GM23338 (cell line): ENCODE measurements around the gene ATXN7L1. TPM values are rescaled to one million over a fixed set of nuclear protein-coding genes. Genes with fewer than 3 reads are reported as not detected.

Experiments
- ATAC-seq: fragments of 200-7000 bp; cut with Tn5 transposase; 3 replicates; pipeline ENCODE4 v1.9.1; 2020
- DNase-seq: peaks from one replicate; pipeline ENCODE4 v3.0.0-alpha.2; 2015; ENCODE audit warnings: low spot score
- H2AFZ ChIP-seq: fragments of 200-600 bp; sonication (generic); 2 replicates; pipeline ENCODE4 v1.8.0; 2016; ENCODE audit warnings: antibody characterized with exemption, mild to moderate bottlenecking, moderate library complexity
- H3F3A ChIP-seq: fragments of 200-600 bp; sonication (generic); replicated peaks from 2 replicates; pipeline ENCODE4 v1.8.0; 2017; ENCODE audit warnings: antibody characterized with exemption, mixed run types, low read depth
- H3K27ac ChIP-seq: fragments of 200-600 bp; sonication (generic); 2 replicates; pipeline ENCODE4 v1.6.1; 2016; ENCODE audit warnings: low read depth
- H3K27me3 ChIP-seq: fragments of 200-600 bp; sonication (generic); 2 replicates; pipeline ENCODE4 v1.8.0; 2016; ENCODE audit warnings: mild to moderate bottlenecking, mixed run types, moderate library complexity; ENCODE audit not compliant: insufficient read depth
- H3K36me3 ChIP-seq: fragments of 200-600 bp; sonication (generic); 2 replicates; pipeline ENCODE4 v1.8.0; 2016; ENCODE audit warnings: mild to moderate bottlenecking; ENCODE audit not compliant: insufficient read depth
- H3K4me1 ChIP-seq: fragments of 200-600 bp; sonication (generic); 2 replicates; pipeline ENCODE4 v1.8.0; 2016; ENCODE audit warnings: mild to moderate bottlenecking, moderate library complexity; ENCODE audit not compliant: insufficient read depth
- H3K4me2 ChIP-seq: fragments of 200-600 bp; sonication (generic); 2 replicates; pipeline ENCODE4 v1.7.1; 2017; ENCODE audit warnings: mixed run types
- H3K4me3 ChIP-seq: fragments of 200-600 bp; sonication (generic); 2 replicates; pipeline ENCODE4 v1.6.1; 2016; ENCODE audit warnings: mixed run types
- H3K79me2 ChIP-seq: fragments of 200-600 bp; sonication (generic); replicated peaks from 2 replicates; pipeline ENCODE4 v1.8.0; 2017; ENCODE audit warnings: mild to moderate bottlenecking; ENCODE audit not compliant: insufficient read depth
- H3K9me2 ChIP-seq: fragments of 200-600 bp; sonication (generic); 2 replicates; pipeline ENCODE4 v1.8.0; 2017; ENCODE audit not compliant: insufficient read depth
- H4K20me1 ChIP-seq: fragments of 200-600 bp; sonication (generic); replicated peaks from 2 replicates; pipeline ENCODE4 v1.8.0; 2017; ENCODE audit warnings: mild to moderate bottlenecking; ENCODE audit not compliant: insufficient read depth
- H3K27ac Mint-ChIP-seq: 2 replicates; pipeline ENCODE4 v1.8.0; 2020; ENCODE audit warnings: inconsistent platforms, mild to moderate bottlenecking, moderate library complexity, mixed read lengths
- H3K27me3 Mint-ChIP-seq: 3 replicates; pipeline ENCODE4 v1.8.0; 2022; ENCODE audit warnings: low read depth, mild to moderate bottlenecking, moderate library complexity, mixed read lengths, inconsistent platforms; ENCODE audit not compliant: insufficient read depth, poor library complexity
- H3K36me3 Mint-ChIP-seq: 3 replicates; pipeline ENCODE4 v1.8.0; 2021; ENCODE audit warnings: low read depth, mild to moderate bottlenecking, inconsistent platforms, moderate library complexity, mixed read lengths
- H3K4me1 Mint-ChIP-seq: 3 replicates; pipeline ENCODE4 v1.8.0; 2020; ENCODE audit warnings: mild to moderate bottlenecking, inconsistent platforms, mixed read lengths
- H3K4me3 Mint-ChIP-seq: 3 replicates; pipeline ENCODE4 v1.8.0; 2021; ENCODE audit warnings: moderate library complexity, mild to moderate bottlenecking, inconsistent platforms, mixed read lengths
- H3K9me3 Mint-ChIP-seq: 3 replicates; pipeline ENCODE4 v1.8.0; 2020; ENCODE audit warnings: moderate library complexity, mild to moderate bottlenecking, inconsistent platforms, mixed read lengths
- CREB1 ChIP-seq: fragments of 250-450 bp; sonication (Bioruptor Pico); IDR thresholded peaks from 2 replicates; pipeline ENCODE4 v1.5.0; 2020; ENCODE audit warnings: low read depth, mild to moderate bottlenecking, moderate library complexity
- ETS1 ChIP-seq: IDR thresholded peaks from 2 replicates; pipeline ENCODE4 v1.6.1; 2016; ENCODE audit warnings: antibody characterized with exemption
- EZH2 ChIP-seq: fragments of 200-600 bp; sonication (generic); IDR thresholded peaks from one replicate; pipeline ENCODE4 v1.8.0; 2017; ENCODE audit warnings: antibody characterized with exemption, mild to moderate bottlenecking, low read depth; ENCODE audit not compliant: unreplicated experiment
- EZH2phosphoT487 ChIP-seq: fragments of 200-600 bp; sonication (generic); IDR thresholded peaks from one replicate; pipeline ENCODE4 v1.8.1; 2018; ENCODE audit warnings: antibody characterized with exemption; ENCODE audit not compliant: unreplicated experiment
- JUNB ChIP-seq: IDR thresholded peaks from one replicate; pipeline ENCODE4 v1.6.1; 2016; ENCODE audit warnings: antibody characterized with exemption; ENCODE audit not compliant: unreplicated experiment
- NANOG ChIP-seq: IDR thresholded peaks from 2 replicates; pipeline ENCODE4 v1.6.1; 2016; ENCODE audit warnings: antibody characterized with exemption, borderline replicate concordance
- POLR2AphosphoS5 ChIP-seq: IDR thresholded peaks from 2 replicates; pipeline ENCODE4 v1.6.1; 2016; ENCODE audit warnings: antibody characterized with exemption, low read depth
- STAT1 ChIP-seq: IDR thresholded peaks from one replicate; pipeline ENCODE4 v1.6.1; 2016; ENCODE audit warnings: antibody characterized with exemption; ENCODE audit not compliant: unreplicated experiment
- ZNF114 ChIP-seq: fragments of 250-450 bp; sonication (Bioruptor Pico); IDR thresholded peaks from 2 replicates; pipeline ENCODE4 v1.5.0; 2020; ENCODE audit warnings: mild to moderate bottlenecking, moderate library complexity
- ZNF331 ChIP-seq: fragments of 250-450 bp; sonication (Bioruptor Pico); IDR thresholded peaks from 2 replicates; pipeline ENCODE4 v1.5.0; 2020; ENCODE audit warnings: low read depth, mild to moderate bottlenecking, moderate library complexity
- polyA plus RNA-seq: library from polyadenylated mRNA; unstranded; fragments of >200 nt; fragmentation: Nextera tagmentation; extraction: Ambion mirVana; gene quantifications from 2 replicates; pipeline ENCODE4 v1.2.1, GENCODE V29; 2016
- total RNA-seq: library from RNA; depleted of rRNA; stranded (reverse); fragments of >200 nt; shearing (Covaris generic); gene quantifications from 2 replicates; pipeline ENCODE4 v1.2.3, GENCODE V29; 2014
- TF ChIP-seq, protein P1 (sequence below): fragments of 250-450 bp; sonication (Bioruptor Pico); IDR thresholded peaks from 2 replicates; pipeline ENCODE4 v1.5.0; 2020; ENCODE audit warnings: mild to moderate bottlenecking, moderate library complexity
- TF ChIP-seq, protein P2 (sequence below), 2 experiments: fragments of 200-600 bp in 1 of 2; sonication (generic) in 1 of 2; conservative IDR thresholded peaks; 2 replicates each; pipeline versions ENCODE4 v1.5.1 to v1.6.1; 2016 to 2017; ENCODE audit warnings: antibody characterized with exemption in 2 of 2, low read depth in 2 of 2, mild to moderate bottlenecking in 2 of 2, moderate library complexity in 1 of 2
- TF ChIP-seq, protein P3 (sequence below): IDR thresholded peaks from one replicate; pipeline ENCODE4 v1.6.1; 2018; ENCODE audit warnings: antibody characterized with exemption; ENCODE audit not compliant: unreplicated experiment

ATXN7L1 gene
- total and polyA plus RNA-seq, 2 experiments from 2014 or later, result 22.8 to 29.8 TPM

GRCh38 chr7:105768117-105768516 is 108.3 kb downstream of the ATXN7L1 start:
- H3K36me3 ChIP-seq, result no peaks in the 10 kb centered on the region

More at GRCh38 chr7:105768117-105768516, 108.3 kb downstream of the ATXN7L1 start:
- Mint-ChIP-seq H3K27ac (no peak overlapping the region), H3K4me1 (peaks cover 56% of the 10 kb centered on the region), H3K9me3 (no peaks in the 10 kb centered on the region), H3K27me3 (peaks cover 8% of the 10 kb centered on the region), H3K4me3 (no peak overlapping the region), H3K36me3 (peaks cover 7% of the 10 kb centered on the region; the same call in 2 of the 3 replicates)
- no peak overlapping the region for H3K4me3 ChIP-seq
- H2AFZ ChIP-seq, result no peak overlapping the region
- H3K79me2 ChIP-seq, result peaks cover 8% of the 10 kb centered on the region; the same call in 1 of the 2 replicates
- no peak for DNase-seq
- TF ChIP-seq NANOG (no peak), EZH2 (no peak), EZH2phosphoT487 (no peak), CREB1 (CRISPR knock-in tag) (no peak), ZNF331 (CRISPR knock-in tag) (no peak), STAT1 (no peak), POLR2AphosphoS5 (no peak), ZNF114 (CRISPR knock-in tag) (no peak), JUNB (no peak), ETS1 (no peak)
- TF ChIP-seq, protein P1, sequence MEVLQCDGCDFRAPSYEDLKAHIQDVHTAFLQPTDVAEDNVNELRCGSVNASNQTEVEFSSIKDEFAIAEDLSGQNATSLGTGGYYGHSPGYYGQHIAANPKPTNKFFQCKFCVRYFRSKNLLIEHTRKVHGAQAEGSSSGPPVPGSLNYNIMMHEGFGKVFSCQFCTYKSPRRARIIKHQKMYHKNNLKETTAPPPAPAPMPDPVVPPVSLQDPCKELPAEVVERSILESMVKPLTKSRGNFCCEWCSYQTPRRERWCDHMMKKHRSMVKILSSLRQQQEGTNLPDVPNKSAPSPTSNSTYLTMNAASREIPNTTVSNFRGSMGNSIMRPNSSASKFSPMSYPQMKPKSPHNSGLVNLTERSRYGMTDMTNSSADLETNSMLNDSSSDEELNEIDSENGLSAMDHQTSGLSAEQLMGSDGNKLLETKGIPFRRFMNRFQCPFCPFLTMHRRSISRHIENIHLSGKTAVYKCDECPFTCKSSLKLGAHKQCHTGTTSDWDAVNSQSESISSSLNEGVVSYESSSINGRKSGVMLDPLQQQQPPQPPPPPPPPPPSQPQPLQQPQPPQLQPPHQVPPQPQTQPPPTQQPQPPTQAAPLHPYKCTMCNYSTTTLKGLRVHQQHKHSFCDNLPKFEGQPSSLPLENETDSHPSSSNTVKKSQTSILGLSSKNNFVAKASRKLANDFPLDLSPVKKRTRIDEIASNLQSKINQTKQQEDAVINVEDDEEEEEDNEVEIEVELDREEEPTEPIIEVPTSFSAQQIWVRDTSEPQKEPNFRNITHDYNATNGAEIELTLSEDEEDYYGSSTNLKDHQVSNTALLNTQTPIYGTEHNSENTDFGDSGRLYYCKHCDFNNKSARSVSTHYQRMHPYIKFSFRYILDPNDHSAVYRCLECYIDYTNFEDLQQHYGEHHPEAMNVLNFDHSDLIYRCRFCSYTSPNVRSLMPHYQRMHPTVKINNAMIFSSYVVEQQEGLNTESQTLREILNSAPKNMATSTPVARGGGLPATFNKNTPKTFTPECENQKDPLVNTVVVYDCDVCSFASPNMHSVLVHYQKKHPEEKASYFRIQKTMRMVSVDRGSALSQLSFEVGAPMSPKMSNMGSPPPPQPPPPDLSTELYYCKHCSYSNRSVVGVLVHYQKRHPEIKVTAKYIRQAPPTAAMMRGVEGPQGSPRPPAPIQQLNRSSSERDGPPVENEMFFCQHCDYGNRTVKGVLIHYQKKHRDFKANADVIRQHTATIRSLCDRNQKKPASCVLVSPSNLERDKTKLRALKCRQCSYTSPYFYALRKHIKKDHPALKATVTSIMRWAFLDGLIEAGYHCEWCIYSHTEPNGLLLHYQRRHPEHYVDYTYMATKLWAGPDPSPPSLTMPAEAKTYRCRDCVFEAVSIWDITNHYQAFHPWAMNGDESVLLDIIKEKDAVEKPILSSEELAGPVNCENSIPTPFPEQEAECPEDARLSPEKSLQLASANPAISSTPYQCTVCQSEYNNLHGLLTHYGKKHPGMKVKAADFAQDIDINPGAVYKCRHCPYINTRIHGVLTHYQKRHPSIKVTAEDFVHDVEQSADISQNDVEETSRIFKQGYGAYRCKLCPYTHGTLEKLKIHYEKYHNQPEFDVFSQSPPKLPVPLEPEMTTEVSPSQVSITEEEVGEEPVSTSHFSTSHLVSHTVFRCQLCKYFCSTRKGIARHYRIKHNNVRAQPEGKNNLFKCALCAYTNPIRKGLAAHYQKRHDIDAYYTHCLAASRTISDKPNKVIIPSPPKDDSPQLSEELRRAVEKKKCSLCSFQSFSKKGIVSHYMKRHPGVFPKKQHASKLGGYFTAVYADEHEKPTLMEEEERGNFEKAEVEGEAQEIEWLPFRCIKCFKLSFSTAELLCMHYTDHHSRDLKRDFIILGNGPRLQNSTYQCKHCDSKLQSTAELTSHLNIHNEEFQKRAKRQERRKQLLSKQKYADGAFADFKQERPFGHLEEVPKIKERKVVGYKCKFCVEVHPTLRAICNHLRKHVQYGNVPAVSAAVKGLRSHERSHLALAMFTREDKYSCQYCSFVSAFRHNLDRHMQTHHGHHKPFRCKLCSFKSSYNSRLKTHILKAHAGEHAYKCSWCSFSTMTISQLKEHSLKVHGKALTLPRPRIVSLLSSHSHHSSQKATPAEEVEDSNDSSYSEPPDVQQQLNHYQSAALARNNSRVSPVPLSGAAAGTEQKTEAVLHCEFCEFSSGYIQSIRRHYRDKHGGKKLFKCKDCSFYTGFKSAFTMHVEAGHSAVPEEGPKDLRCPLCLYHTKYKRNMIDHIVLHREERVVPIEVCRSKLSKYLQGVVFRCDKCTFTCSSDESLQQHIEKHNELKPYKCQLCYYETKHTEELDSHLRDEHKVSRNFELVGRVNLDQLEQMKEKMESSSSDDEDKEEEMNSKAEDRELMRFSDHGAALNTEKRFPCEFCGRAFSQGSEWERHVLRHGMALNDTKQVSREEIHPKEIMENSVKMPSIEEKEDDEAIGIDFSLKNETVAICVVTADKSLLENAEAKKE (CRISPR knock-in tag), result no peak
- TF ChIP-seq, protein P2, sequence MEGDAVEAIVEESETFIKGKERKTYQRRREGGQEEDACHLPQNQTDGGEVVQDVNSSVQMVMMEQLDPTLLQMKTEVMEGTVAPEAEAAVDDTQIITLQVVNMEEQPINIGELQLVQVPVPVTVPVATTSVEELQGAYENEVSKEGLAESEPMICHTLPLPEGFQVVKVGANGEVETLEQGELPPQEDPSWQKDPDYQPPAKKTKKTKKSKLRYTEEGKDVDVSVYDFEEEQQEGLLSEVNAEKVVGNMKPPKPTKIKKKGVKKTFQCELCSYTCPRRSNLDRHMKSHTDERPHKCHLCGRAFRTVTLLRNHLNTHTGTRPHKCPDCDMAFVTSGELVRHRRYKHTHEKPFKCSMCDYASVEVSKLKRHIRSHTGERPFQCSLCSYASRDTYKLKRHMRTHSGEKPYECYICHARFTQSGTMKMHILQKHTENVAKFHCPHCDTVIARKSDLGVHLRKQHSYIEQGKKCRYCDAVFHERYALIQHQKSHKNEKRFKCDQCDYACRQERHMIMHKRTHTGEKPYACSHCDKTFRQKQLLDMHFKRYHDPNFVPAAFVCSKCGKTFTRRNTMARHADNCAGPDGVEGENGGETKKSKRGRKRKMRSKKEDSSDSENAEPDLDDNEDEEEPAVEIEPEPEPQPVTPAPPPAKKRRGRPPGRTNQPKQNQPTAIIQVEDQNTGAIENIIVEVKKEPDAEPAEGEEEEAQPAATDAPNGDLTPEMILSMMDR (conservative IDR thresholded peaks at IDR 0.05; ENCODE audit: low read depth in 2 of 2), result no peak
- TF ChIP-seq, protein P3, sequence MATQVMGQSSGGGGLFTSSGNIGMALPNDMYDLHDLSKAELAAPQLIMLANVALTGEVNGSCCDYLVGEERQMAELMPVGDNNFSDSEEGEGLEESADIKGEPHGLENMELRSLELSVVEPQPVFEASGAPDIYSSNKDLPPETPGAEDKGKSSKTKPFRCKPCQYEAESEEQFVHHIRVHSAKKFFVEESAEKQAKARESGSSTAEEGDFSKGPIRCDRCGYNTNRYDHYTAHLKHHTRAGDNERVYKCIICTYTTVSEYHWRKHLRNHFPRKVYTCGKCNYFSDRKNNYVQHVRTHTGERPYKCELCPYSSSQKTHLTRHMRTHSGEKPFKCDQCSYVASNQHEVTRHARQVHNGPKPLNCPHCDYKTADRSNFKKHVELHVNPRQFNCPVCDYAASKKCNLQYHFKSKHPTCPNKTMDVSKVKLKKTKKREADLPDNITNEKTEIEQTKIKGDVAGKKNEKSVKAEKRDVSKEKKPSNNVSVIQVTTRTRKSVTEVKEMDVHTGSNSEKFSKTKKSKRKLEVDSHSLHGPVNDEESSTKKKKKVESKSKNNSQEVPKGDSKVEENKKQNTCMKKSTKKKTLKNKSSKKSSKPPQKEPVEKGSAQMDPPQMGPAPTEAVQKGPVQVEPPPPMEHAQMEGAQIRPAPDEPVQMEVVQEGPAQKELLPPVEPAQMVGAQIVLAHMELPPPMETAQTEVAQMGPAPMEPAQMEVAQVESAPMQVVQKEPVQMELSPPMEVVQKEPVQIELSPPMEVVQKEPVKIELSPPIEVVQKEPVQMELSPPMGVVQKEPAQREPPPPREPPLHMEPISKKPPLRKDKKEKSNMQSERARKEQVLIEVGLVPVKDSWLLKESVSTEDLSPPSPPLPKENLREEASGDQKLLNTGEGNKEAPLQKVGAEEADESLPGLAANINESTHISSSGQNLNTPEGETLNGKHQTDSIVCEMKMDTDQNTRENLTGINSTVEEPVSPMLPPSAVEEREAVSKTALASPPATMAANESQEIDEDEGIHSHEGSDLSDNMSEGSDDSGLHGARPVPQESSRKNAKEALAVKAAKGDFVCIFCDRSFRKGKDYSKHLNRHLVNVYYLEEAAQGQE, result no peak
- no peaks in the 10 kb centered on the region for H3F3A ChIP-seq
- no peak for ATAC-seq
- H3K9me2 ChIP-seq, result 0 out of 2 replicates have a peak, but pooled peaks cover 3% of the 10 kb centered on the region
- peaks cover 29% of the 10 kb centered on the region for H3K4me1 ChIP-seq
- H3K27ac ChIP-seq, result no peak overlapping the region
- H3K27me3 ChIP-seq, result no peaks in the 10 kb centered on the region
- H3K4me2 ChIP-seq, result no peak overlapping the region
- no peaks in the 10 kb centered on the region for H4K20me1 ChIP-seq
